Small intestine (tissue), 7 donors: ENCODE measurements around the gene UCHL1. TPM values are rescaled to one million over a fixed set of nuclear protein-coding genes. Genes with fewer than 3 reads are reported as not detected.
A peak's percentile ranks its signal among the peaks of the same experiment; 100 is the strongest.

Experiments
- DNase-seq, 2 donors: peaks; one replicate each; pipeline versions ENCODE4 v3.0.0 to v3.0.0-alpha.2; 2013
- FAIRE-seq: peaks from 2 replicates; lab custom pipeline; 2012; peaks lifted over from hg19 to GRCh38; lab: Jason Lieb, UNC
- H3K27ac ChIP-seq, 3 donors: one replicate each; pipeline ENCODE4 v1.5.1; 2013; ENCODE audit warnings: low read length in 2 of 3, mild to moderate bottlenecking in 2 of 3, control low read depth in 1 of 3, inconsistent platforms in 1 of 3, low read depth in 1 of 3, moderate library complexity in 1 of 3
- H3K27me3 ChIP-seq, 3 donors: one replicate each; pipeline ENCODE4 v1.6.1; 2013; ENCODE audit warnings: low read length in 3 of 3, inconsistent platforms in 1 of 3; ENCODE audit not compliant: control insufficient read depth in 3 of 3, insufficient read depth in 3 of 3
- H3K36me3 ChIP-seq, 3 donors: one replicate each; pipeline ENCODE4 v1.6.1; 2013; ENCODE audit warnings: low read length in 3 of 3, inconsistent platforms in 1 of 3, low read depth in 1 of 3, mild to moderate bottlenecking in 1 of 3, moderate library complexity in 1 of 3; ENCODE audit not compliant: control insufficient read depth in 3 of 3, insufficient read depth in 2 of 3
- H3K4me1 ChIP-seq, 3 donors: one replicate each; pipeline ENCODE4 v1.6.1; 2013; ENCODE audit warnings: low read length in 2 of 3, inconsistent platforms in 1 of 3, low read depth in 1 of 3, mild to moderate bottlenecking in 1 of 3, moderate library complexity in 1 of 3; ENCODE audit not compliant: control insufficient read depth in 3 of 3, insufficient read depth in 2 of 3
- H3K4me3 ChIP-seq, 3 donors: one replicate each; pipeline ENCODE4 v1.5.1; 2013; ENCODE audit warnings: low read length in 3 of 3, control low read depth in 1 of 3, inconsistent platforms in 1 of 3, low read depth in 1 of 3, mild to moderate bottlenecking in 1 of 3, moderate library complexity in 1 of 3
- H3K9me3 ChIP-seq, 2 donors: one replicate each; pipeline ENCODE4 v1.6.1; 2013; ENCODE audit warnings: low read depth in 1 of 2, low read length in 1 of 2; ENCODE audit not compliant: control insufficient read depth in 2 of 2, insufficient read depth in 1 of 2
- WGBS, 3 donors: extraction: QIAGEN DNeasy Blood & Tissue Kit; methylation state at CpG; one replicate each; pipeline ENCODE4 v1.1.7; 2013; 5-methylcytosine and 5-hydroxymethylcytosine counted together
- polyA plus RNA-seq, 4 donors: library from polyadenylated mRNA; stranded (reverse) in 3 of 4; unstranded in 1 of 4; fragments of 200-250 nt in 3 of 4; fragments of 120-200 nt in 1 of 4; gene quantifications; one replicate each; pipeline versions ENCODE4 v1.2.1 to v1.2.3, GENCODE V29; 2013
- donor health status: healthy with polysubstance abuse.
- donor health status: control.
- donor health status: control.
- donor health status: Bipolar disorder and iron deficiency.
- donor health status: healthy.

UCHL1 gene
- polyA plus RNA-seq, 4 donors = 5.4 to 134 (median 7.3) TPM; not detected in 1

GRCh38 chr4:41218703-41219102 lies 38.0 kb upstream of the UCHL1 start:
- no peak overlapping the region for H3K4me3 ChIP-seq
- DNase-seq (no peak), FAIRE-seq (no peak)
- H3K27ac ChIP-seq = no peak overlapping the region
- H3K27me3 ChIP-seq = peaks cover 0 to 3% (median 0%) of the 10 kb centered on the region in 3 donors
- H3K9me3 ChIP-seq = no peaks in the 10 kb centered on the region
- 93 to 97% (median 96%) methylated on average over 3 of the region's 3 CpGs for WGBS, 3 donors
- H3K4me1 ChIP-seq = peaks cover 0 to 19% (median 0%) of the 10 kb centered on the region in 3 donors
- no peaks in the 10 kb centered on the region for H3K36me3 ChIP-seq

GRCh38 chr4:41219421-41219950 lies 37.2 kb upstream of the UCHL1 start:
- DNase-seq (no peak), FAIRE-seq (no peak)
- Histone ChIP-seq H3K4me3 (no peak overlapping the region), H3K36me3 (no peaks in the 10 kb centered on the region), H3K27me3 (peaks cover 0 to 3% (median 0%) of the 10 kb centered on the region in 3 donors), H3K4me1 (peaks cover 0 to 19% (median 0%) of the 10 kb centered on the region in 3 donors), H3K27ac (no peak overlapping the region), H3K9me3 (no peaks in the 10 kb centered on the region)
- WGBS, 3 donors = 79 to 83% (median 83%) methylated on average over 3 of the region's 3 CpGs

GRCh38 chr4:41221850-41222645 lies 34.7 kb upstream of the UCHL1 start:
- FAIRE-seq = no peak
- WGBS, 3 donors = 42 to 64% (median 54%) methylated on average over 4 of the region's 4 CpGs
- no peak for DNase-seq

GRCh38 chr4:41227902-41228301 lies 28.8 kb upstream of the UCHL1 start:
- Histone ChIP-seq H3K27me3 (no peaks in the 10 kb centered on the region), H3K9me3 (no peaks in the 10 kb centered on the region), H3K27ac (no peak overlapping the region), H3K4me1 (no peaks in the 10 kb centered on the region), H3K36me3 (no peaks in the 10 kb centered on the region), H3K4me3 (no peak overlapping the region)
- no peak for DNase-seq
- WGBS, 3 donors = 80 to 86% (median 81%) methylated on average over 4 of the region's 4 CpGs
- FAIRE-seq = no peak

More at GRCh38 chr4:41221850-41222645, 34.7 kb upstream of the UCHL1 start:
- Histone ChIP-seq H3K36me3 (no peaks in the 10 kb centered on the region), H3K4me3 (no peak overlapping the region), H3K4me1 (peaks cover 0 to 2% (median 0%) of the 10 kb centered on the region in 3 donors), H3K27me3 (no peaks in the 10 kb centered on the region), H3K27ac (no peak overlapping the region), H3K9me3 (no peaks in the 10 kb centered on the region)

GRCh38 chr4:41232406-41232805 lies 24.3 kb upstream of the UCHL1 start:
- Histone ChIP-seq H3K4me3 (no peak overlapping the region), H3K4me1 (no peaks in the 10 kb centered on the region), H3K36me3 (no peaks in the 10 kb centered on the region), H3K9me3 (no peaks in the 10 kb centered on the region), H3K27ac (no peak overlapping the region), H3K27me3 (no peaks in the 10 kb centered on the region)
- DNase-seq (no peak), FAIRE-seq (no peak)
- 63 to 73% (median 67%) methylated on average over 5 of the region's 5 CpGs for WGBS, 3 donors

- H3K27ac ChIP-seq = no peak overlapping the region
- no peaks in the 10 kb centered on the region for H3K36me3 ChIP-seq
- no peaks in the 10 kb centered on the region for H3K9me3 ChIP-seq
- no peak overlapping the region for H3K4me3 ChIP-seq
- H3K27me3 ChIP-seq = no peaks in the 10 kb centered on the region
- DNase-seq (no peak), FAIRE-seq (no peak)
- no peaks in the 10 kb centered on the region for H3K4me1 ChIP-seq
- WGBS, 3 donors = 85 to 88% (median 88%) methylated on average over 3 of the region's 3 CpGs
Observed at GRCh38 chr4:41232856-41233255, 23.9 kb upstream of the UCHL1 start.

GRCh38 chr4:41236032-41236431 lies 20.7 kb upstream of the UCHL1 start:
- WGBS, 3 donors = 91 to 96% (median 94%) methylated on average over 1 of the region's 1 CpG
- no peaks in the 10 kb centered on the region for H3K36me3 ChIP-seq
- H3K4me1 ChIP-seq = no peaks in the 10 kb centered on the region
- no peaks in the 10 kb centered on the region for H3K27me3 ChIP-seq
- no peak for DNase-seq
- H3K4me3 ChIP-seq = no peak overlapping the region
- H3K9me3 ChIP-seq = no peaks in the 10 kb centered on the region
- no peak for FAIRE-seq
- no peak overlapping the region for H3K27ac ChIP-seq

- Histone ChIP-seq H3K4me1 (no peaks in the 10 kb centered on the region), H3K4me3 (no peak overlapping the region), H3K27ac (no peak overlapping the region), H3K36me3 (no peaks in the 10 kb centered on the region), H3K9me3 (no peaks in the 10 kb centered on the region), H3K27me3 (no peaks in the 10 kb centered on the region)
- FAIRE-seq (peak; percentile 36), DNase-seq (no peak)
- 54 to 91% (median 89%) methylated on average over 1 of the region's 1 CpG for WGBS, 3 donors
Observed at GRCh38 chr4:41236508-41236907, 20.2 kb upstream of the UCHL1 start.
